HG03095 (cell line): ENCODE results near the gene UNK.
"Not testable (repeated sequence)": the region's sequence is repeated elsewhere in the genome, so short reads cannot be mapped to it uniquely, and the experiment has no call there.

ENCODE experiments used
- ATAC-seq: cut with Tn5 transposase; IDR thresholded peaks from one replicate; pipeline ENCODE4 v1.9.1; 2021; ENCODE audit warnings: moderate library complexity; ENCODE audit not compliant: unreplicated experiment

The UNK gene

DNA sequence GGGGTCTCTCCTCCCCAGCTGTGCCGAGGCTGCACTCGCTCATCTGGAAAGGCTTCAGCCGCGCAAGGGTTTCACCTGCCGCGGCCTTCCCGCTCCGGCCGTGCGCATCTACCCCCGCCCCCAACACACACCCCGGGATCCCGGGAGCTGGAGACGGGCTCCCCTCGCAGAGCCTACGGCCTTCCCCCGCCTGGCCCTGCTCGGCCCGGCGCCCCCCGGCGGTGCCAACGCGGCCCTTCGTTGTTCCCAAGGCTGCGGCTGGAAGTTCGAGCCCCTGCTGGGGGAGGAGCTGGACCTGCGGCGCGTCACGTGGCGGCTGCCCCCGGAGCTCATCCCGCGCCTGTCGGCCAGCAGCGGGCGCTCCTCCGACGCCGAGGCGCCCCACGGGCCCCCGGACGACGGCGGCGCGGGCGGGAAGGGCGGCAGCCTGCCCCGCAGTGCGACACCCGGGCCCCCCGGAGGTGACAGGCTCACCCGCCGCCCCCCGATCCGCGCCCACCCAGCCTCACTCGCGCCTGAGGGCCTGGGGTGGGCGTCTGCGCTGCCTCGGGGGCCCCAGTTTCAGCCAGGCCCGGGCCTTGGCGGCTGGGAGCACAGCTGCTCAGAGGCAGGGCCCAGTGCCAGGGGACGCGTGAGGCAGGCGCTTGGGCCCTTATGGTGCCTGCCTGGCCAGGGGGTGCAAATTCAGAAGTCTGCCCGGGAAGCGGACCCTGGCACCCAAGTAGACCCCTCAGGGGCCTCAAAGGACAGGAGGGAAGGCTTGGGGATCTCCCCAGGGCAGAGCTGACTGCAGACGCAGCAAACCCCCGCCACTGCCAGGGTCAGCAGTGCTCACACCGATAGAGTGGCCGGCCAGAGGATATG is 30.9 kb upstream of the UNK start:
- ATAC-seq = peak; percentile 49

DNA sequence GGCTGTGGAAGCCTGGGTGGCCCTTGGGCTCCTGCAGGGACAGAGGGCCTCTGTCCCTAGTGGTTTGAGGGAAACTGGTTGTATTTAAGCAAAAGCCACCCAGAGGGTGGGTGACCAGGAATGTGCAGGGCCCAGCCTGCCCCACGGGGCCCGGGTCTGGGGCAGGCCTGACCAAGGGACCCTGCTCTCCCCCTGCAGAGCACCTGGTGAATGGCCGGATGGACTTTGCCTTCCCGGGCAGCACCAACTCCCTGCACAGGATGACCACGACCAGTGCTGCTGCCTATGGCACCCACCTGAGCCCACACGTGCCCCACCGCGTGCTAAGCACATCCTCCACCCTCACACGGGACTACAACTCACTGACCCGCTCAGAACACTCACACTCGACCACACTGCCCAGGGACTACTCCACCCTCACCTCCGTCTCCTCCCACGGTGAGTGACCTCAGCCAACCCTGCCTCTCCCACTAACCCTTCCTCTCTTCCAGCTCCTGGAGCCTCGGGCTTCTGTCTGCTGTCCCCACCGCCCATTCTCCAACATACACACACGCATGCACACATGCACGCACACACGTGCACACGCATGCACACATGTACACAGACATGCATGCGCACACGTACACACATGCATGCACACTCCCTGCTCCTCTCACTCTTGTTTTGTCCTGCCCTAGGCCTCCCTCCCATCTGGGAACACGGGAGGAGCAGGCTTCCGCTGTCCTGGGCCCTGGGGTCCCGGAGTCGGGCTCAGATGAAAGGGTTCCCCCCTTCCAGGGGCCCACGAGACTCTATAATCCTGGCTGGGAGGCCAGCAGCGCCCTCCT is 30.0 kb upstream of the UNK start:
- ATAC-seq = no peak

DNA sequence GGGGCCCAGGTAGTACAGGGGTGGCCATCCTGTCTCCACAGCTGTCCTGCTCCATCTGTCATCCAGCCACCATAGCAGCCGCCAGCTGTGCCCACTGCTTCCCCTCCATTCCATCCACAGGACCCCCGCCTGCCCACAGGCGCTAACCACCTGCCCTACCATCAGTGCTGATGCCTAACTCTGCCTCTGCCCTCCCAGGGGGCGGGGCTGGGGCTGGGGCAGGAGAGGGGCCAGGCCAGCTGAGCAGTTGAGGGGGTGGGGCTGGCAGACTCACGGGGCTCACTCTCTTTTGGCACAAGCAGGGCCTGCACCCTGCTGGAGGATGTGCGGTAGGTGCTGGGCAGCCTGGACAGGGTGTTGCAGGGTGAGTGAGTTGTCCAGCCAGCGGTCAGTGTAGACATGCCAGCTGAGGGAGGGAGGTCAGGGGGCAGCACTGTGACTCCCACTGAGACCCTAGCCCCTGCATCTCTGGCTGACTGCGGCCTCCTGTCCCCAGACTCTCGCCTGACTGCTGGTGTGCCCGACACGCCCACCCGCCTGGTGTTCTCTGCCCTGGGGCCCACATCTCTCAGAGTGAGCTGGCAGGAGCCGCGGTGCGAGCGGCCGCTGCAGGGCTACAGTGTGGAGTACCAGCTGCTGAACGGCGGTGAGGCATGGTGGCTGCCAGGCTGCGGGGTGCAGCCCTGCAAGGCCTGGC is 29.3 kb upstream of the UNK start:
- ATAC-seq = no peak

DNA sequence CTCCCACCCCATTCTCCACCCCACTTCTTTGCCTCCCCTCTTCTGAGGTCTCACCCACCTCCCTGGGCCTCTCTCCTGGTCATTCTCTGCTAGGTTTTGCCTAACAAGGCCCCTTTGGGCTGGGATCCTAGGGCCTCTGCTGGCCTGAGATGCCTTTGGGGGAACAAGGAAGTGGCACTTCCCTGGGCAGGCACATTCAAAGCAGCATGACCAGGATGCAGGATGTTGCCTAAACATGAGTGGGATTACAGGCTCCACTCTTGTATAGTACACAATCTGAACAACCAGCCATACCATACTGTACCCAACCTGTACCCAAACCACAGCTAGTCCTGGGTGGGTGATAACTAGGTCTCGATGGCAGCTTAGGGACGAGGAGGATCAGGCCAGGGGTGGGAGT is 28.6 kb upstream of the UNK start:
- no peak for ATAC-seq

DNA sequence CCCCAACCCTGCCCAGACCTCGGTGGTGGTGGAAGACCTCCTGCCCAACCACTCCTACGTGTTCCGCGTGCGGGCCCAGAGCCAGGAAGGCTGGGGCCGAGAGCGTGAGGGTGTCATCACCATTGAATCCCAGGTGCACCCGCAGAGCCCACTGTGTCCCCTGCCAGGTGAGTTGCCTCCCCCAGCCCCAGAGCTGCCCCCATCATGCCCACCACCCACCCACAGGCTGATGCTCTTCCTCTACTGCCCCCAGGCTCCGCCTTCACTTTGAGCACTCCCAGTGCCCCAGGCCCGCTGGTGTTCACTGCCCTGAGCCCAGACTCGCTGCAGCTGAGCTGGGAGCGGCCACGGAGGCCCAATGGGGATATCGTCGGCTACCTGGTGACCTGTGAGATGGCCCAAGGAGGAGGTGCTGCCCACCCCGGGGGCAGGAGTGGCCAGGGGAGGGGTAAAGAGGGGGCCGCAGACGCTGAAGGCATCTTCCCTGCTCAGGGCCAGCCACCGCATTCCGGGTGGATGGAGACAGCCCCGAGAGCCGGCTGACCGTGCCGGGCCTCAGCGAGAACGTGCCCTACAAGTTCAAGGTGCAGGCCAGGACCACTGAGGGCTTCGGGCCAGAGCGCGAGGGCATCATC is 28.0 kb upstream of the UNK start:
- no peak for ATAC-seq

DNA sequence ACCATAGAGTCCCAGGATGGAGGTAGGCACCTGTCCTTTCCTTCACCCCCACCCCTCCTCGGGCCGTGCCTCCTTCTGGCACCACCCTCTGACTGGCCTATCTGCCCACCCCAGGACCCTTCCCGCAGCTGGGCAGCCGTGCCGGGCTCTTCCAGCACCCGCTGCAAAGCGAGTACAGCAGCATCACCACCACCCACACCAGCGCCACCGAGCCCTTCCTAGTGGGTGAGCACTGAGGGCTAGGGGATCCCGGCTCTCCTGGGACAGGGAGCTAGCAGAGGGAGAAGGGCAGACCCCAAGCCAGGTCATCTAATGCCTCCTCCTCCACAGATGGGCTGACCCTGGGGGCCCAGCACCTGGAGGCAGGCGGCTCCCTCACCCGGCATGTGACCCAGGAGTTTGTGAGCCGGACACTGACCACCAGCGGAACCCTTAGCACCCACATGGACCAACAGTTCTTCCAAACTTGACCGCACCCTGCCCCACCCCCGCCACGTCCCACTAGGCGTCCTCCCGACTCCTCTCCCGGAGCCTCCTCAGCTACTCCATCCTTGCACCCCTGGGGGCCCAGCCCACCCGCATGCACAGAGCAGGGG is 27.4 kb upstream of the UNK start:
- ATAC-seq = no peak

DNA sequence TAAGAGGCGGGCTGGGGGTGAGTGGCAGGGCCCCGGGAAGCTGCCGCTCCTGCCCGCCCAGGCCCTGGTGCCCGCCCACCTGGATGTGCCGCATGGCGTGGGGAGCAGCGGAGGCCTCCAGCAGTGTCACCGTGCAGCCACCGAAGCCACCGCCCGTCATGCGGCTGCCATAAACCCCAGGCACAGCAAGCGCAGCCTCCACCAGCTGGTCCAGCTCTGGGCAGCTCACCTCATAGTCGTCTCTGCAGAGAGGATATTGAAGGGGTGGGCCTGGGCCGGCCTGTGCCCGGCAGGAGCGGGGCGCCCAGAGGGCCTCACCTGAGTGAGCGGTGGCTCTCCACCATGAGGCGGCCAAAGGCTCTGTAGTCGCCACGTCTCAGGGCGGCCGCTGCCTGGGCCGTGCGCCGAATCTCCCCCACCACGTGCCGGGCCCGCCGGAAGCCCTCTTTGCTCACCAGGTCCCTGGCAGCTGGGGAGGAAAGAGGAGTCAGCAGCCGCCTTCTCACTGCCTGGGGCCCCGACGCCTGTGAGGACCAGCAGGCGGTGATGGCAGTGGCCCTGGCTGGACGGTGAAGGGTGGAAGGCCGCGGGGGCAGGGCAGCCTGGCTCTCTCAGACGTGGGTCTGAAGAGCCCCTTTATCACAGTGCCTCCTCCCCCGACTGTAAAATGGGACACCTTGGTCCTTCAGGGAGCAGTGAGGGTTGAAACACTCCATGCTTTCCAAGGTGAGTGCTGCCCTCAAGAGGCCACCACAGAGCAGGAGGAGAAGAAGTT is 26.3 kb upstream of the UNK start:
- ATAC-seq = no peak

DNA sequence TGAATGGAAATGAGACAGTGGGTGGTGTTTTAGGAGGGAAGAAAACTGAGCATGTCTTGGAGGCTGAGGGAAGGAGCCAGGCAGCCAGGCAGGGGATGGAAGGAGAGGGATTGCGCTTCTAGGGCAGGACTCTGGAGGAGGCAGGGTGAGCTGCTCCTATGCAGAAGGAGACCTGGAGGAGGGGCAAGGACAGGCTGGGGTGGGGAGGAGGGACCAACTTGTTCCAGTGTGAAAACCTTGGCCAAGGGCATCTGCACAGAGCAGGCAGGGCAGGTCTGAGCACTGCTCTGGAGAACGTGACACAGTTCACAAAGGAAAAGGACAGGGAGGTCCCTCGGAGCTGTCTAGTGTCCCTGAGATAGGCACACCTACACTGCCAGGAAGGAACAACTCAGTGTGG is 25.1 kb upstream of the UNK start:
- no peak for ATAC-seq

DNA sequence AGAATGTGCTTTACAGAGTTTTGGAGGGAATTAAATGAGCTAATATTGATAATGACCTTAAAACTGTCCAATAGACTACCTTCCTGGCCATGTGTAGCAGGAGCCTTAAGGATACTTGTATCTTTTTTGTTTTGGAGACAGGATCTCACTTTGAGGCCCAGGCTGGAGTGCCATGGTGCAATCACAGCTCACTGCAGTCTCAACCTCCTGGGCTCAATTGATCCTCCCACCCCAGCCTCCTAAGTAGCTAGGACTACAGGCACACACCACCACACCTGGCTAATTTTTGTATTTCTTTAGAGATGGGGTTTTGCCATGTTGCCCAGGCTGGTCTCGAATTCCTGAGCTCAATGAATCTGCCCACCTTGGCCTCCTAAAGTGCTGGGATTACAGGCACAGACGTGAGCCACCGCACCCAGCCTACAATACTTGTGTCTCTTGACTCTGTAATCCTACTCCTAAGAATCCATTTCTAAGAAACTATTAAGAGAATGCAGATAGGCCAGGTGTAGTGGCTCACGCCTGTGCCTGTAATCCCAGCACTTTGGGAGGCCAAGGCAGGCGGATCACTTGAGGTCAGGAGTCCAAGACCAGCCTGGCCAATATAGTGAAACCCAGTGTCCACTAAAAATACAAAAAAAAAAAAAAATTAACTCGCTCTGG is 24.5 kb upstream of the UNK start:
- ATAC-seq = not testable (repeated sequence)

DNA sequence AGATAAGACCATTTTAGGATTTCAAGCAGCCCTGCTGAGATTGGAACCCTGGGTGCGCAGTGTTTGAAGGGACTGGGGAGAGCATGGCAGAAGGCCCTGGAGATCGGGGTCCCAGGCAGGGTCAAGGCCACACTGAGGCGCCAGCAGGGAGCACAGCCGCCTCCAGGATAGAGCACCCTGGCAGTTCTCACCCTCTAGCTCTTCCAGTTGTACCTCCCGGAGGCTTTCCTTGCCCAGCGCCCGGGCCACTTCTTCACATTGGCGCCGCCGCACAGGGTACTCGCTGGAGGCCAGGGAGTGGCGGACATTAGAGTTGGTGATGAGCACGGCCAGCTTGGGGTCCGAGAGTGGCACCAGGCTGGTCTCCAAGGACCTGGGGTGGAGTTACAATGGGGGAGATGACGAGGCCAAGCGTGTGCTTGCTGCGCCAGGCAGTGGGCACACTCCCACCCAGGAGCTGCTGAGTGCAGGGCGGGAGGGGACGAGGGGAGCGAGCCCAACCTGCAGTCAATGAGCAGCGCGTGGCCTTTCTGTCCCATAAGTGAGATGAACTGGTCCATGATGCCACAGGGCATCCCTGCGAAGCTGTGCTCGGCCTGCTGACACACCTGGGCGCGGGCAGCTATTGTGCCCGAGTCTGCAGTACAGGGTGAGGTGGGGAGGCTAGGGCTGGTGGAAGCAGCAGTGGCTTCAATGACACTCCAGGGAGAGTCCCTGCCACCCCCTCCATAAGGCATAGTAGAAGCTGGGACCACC is 21.9 kb upstream of the UNK start:
- no peak for ATAC-seq

DNA sequence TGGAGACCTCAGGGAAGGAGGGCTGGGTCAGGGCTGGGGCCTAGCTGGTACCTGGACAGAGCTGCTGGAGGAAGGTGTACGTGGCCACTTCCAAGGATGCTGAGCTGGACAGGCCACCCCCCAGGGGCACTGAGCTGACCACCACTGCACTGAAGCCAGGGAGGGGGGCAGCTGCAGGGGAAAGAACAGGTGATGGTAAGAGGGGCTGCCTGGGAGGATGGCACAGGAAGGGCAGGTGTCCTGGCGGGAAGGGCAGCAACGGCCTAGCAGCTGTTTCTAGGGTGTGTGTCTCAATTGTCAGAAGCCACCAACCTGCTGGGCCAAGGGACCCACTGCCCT is 21.4 kb upstream of the UNK start:
- ATAC-seq = no peak

DNA sequence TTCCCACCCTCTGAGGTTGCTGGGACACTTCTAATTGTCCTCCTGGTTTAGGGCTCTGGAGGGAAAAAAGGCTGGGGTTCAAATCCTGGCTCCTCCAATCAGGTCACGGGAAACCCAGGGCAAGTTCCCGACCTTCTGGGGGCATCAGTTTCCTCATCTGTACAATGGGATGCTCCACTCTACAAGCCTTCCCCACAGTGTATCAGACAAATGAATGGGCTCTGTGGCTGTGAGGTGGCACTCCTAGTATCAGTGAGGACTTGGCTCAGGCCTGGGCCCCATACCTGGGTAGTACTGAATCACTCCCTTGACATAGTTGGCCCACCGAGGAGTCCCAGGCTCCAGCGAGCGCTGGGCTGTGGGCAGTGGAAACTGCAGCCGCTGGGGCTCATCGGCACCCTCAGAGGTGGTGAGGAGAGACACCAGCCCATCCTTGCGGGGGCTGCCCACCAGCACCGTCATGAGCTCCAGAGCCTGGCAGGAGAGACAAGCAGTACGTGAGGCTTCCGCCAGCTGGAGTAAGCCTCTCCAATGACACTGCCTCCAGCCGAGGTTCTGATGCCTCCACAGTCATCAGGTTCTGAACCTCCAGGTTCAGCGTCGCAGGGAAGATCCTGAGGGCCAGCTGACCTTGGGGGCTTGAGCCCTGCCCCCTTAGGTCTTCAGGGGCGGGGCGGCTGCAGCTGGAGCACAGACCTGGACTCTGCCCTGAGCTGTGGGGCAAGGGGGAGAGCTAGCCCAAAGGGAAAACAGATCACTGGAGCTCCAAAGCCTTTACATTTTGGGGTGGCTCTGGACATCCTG is 20.8 kb upstream of the UNK start:
- no peak for ATAC-seq

DNA sequence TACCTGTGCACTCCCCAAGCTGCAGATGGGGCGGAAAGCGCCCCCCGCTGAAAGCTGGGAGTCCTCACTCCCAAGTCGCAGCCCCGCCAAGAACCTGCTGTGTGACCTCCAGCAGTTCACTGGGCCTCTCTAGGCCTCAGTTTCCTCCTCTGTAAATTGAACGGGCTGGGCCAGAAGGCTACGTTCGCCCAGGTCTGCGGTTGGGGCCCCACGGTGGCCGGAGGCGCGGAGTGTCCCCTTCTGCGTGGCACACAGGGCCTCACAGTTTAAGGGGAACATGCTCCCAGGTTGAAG is 20.2 kb upstream of the UNK start:
- no peak for ATAC-seq

DNA sequence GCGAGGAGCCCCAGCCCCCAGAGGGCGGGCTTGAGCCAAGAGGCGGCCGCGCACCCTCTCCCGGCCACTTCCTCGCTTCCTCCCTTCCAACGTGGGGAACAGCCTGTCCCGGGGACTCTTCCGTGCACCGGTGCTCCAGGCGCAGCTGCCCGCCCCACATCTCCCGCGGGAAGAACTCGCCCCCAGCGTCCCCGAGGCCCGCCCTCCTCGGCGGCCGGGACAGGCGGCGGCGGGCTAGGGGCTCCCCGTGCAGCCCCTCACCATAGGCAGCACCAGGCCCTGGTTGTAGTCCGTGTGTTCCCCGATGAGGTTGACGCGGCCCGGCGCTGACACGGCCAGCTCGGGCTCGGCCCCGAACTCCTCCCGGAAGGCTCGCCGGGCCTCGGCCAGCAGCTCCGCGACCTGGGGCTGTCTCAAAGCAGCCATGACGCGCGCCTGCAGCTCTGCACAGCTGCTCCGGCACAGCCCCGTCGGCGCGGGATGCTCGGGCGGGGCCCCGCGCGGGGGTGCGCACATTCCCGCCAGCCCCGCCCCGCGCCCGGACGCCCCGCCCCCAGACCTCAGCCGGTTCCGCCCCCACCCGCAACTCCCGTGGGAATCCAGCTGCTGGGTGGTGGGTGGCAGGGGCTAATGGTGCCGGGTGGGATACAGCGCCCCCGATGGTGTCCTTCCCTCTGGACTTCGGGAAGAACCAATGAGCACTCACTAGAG is 19.7 kb upstream of the UNK start, which contains the start of gene GALK1:
GALK1 (minus strand) TSS at position 482 of the 711 bp plus-strand sequence; CDS start at position 426, 56 bp downstream.
- peak; percentile 67 for ATAC-seq

DNA sequence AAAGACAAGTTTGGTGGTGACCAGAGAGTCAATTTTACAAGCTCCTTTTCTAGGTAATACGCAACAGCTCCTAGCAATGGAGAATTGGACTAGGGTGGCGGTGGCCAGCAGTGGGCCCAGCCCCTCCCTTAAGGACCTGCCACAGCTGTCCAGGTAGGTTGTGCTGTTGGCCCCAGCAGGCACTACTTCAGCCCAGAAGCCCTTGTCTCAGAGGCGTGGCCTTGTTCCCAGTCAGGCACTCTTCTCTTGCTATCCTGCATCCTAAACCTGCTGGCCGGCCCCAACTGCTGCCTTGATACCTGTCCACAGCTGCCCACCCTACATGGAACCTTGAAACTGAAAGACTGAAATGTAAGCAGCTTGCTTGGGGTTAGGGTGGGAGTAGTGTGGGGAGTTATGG is 18.6 kb upstream of the UNK start:
- no peak for ATAC-seq

DNA sequence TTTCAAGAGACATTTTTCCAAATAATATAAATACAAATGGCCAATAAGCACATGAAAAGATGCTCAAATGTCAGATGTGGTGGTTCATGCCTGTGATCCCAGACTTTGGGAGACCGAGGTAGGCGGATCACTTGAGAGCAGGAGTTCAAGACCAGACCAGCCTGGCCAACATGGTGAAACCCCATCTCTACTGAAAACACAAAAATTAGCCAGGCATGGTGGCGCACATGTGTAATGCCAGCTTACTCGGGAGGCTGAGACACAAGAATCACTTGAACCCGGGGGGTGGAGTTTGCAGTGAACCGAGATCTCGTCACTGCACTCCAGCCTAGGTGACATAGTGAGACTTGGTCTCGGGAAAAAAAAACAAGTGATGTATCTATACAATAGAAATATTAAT is 16.7 kb upstream of the UNK start:
- ATAC-seq = no peak

DNA sequence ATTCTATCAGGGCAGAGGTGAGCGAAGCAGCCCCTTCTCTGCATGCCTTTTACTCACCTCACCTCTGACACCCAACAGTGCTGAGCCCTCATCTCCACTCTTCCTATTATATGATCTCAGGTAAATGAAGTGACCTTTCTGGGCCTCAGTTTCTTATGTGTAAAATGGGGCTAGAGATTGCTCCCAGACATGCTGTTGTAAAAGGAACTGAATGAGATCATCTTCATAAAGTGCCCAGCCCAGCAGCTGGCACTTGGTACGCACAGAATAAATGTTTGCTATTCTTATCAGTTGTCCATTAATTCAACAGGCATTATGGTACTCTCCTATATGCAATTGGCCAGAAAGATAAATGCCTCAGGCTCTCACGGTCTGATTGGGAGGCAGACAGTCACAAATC is 15.1 kb upstream of the UNK start:
- ATAC-seq = no peak
